AG20443 (cell line): Measurements from ENCODE around the gene ANTXR1.
A peak's percentile ranks its signal among the peaks of the same experiment; 100 is the strongest.

Experiments
- DNase-seq: peaks from one replicate; pipeline ENCODE4 v3.0.0; 2012; ENCODE audit warnings: low spot score, mixed read lengths

Gene ANTXR1

DNA sequence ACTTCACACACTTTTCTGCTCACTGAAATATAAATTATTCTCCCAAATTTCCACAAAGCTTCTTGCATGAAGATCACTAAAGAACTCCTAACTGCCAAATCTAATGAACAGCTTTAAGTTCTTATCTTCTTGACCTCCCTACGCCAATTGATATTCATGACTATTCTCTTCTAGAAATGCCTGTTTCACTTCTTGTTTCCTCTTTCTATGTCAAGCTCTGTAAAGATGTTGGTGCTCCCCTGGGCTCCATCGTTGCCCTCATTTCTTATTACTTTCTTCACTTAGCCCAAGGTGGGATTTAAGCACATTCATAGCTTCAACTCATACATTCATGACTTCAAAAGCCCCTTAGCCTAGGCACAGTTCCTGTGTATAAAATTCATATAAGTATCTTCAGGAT, 9.2 kb upstream of the ANTXR1 start:
- no peak for DNase-seq

GRCh38 chr2:69007169-69007568, 5.8 kb upstream of the ANTXR1 start:
- DNase-seq, result no peak

GRCh38 chr2:69007603-69008002, 5.4 kb upstream of the ANTXR1 start:
- DNase-seq, result no peak

DNA sequence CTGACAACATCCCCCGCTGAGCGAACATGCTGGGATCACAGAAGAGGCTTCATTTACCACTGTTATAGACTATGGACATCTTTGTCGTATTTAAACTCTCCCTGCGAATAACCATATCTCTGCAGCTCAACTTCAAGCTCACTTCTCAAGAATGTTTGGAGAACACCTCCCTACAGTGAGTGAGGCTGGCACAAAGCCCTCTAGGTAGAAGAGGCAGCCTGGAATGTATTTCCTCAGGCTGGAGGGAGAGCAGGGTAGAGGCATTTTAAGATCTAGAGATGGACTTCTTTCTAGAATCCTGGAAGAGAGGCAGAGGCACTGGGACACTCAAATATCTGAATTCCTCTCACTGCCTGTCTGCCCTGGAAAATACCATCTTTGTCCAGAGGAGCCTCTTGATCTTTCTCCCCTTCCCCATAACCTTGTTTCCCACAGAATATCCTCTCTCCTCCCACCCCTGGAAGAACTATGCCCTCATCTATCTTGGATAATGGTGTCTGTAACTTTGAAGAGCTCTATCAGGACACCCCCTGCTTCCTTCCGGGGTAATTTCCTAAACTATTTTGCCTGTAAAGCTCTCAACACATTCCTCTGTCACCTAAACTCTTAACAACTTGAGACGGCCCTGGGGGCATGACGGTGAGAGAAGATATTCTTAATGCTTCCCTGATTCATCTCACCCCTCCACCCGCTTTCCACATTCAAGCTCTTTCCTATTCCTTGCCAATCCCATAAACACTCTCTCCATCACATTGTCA, 2.4 kb upstream of the ANTXR1 start:
- no peak for DNase-seq

- DNase-seq, result no peak
Observed at GRCh38 chr2:69011611-69012157, 1.3 kb upstream of the ANTXR1 start.

- DNase-seq, result peak; percentile 89
Observed at GRCh38 chr2:69012310-69013141, 453 bp upstream of the ANTXR1 start.

- peak; percentile 47 for DNase-seq
Observed at GRCh38 chr2:69013840-69014821, 1.2 kb downstream of the ANTXR1 start.

GRCh38 chr2:69017080-69017479, 4.1 kb downstream of the ANTXR1 start:
- peak; percentile 71 for DNase-seq

DNA sequence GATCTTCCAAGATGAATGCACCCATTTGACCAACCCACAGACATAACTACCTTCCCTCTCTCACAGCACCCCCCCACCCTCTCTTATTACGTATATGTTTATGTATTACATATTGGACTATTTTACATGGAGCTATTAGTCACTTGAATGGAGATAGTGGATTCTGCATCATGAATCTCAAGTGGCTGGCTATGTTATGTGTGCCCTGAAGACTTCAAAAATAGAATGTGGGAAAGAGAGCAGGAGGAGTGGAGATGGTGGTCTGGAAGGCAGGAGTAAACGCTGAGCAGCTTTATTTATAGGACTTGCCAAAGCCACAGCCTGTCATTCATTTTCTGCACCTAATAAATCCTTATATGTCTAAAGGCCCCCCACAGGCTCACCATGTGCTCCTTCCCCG, 4.9 kb downstream of the ANTXR1 start:
- no peak for DNase-seq

DNA sequence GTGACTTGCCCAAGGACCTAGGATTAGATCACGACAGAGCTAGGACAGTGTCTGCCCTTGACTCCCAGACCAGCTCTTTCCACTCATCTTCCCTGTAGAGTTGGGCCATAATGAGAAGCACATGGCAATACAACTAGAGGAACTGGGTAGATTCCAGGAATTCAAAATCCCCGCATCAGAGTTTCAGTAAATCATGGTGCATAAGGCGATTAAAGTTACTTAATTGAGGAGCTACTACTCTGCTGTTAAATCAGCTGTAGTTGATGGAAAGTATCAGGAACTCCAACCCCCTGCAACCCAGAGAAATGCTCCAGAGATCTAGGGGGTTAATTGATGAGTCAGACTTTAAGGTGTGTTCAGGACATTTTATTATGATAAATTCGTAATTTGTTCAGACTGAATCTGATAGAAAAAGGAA, 5.7 kb downstream of the ANTXR1 start:
- peak; percentile 36 for DNase-seq

DNA sequence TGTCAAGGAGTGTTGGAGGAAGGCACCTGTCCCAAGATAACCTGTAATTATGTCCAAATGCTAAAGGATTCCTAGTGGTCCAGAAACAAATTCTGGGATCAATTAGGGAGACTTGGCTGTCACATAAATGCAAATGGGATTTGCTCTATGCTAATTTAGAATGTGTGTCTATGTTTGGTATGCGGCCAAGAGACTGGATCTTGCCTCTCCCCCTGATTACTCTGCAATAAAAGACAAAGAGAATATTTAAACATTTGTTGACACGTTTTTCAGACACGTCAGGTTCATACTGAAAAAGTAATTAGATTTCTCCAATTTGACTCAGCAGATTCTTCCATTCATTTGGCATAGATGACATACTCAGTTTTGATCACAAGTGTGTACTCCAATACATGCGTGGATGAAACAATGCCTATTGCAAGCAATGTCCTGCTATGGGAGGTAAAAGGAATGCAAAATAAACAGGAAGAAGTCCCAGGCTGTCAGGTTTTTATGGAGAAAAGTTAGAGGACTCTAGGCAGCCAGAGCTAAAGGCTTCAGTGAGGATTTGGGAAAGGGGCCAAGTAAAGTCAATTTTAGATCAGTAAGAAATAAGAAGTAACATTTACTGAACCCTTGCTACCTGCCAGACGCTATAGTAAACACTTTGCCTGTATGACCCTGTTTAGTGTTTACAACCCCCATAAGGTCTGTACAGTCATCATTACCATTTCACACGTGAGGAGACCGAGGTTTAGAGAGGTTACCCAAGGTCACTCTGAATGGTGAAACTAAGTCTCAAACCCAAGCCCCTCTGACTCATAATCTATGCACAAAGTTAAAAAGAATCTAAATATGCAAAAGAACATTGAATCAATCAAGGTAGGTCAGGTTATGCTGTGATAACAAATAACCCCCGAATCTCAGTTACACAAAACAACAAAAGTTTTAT, 7.8 kb downstream of the ANTXR1 start:
- no peak for DNase-seq

DNA sequence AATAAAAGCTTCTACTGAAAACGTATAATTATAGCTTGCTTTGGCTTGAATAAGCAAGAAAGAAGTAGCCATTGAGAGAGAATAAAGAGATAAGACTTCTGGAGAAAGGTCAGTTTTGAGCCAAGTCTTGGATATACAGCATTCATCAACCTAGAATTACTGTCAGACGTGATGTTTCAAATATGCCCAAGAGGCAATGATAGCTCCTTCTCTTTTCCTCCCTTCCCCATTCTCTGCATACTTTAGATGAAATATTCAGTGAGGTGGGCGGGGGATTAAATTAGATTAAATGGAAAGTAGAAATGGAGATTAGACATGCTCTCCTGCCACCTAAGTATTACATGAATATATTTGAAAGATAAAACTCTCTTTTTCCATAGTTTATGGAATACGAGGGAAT, 8.7 kb downstream of the ANTXR1 start:
- no peak for DNase-seq

- no peak for DNase-seq
Observed at GRCh38 chr2:69022548-69022947, 9.6 kb downstream of the ANTXR1 start.

GRCh38 chr2:69023236-69023635, 10.3 kb downstream of the ANTXR1 start:
- DNase-seq, result no peak

GRCh38 chr2:69026026-69026425, 13.0 kb downstream of the ANTXR1 start:
- DNase-seq, result no peak

DNA sequence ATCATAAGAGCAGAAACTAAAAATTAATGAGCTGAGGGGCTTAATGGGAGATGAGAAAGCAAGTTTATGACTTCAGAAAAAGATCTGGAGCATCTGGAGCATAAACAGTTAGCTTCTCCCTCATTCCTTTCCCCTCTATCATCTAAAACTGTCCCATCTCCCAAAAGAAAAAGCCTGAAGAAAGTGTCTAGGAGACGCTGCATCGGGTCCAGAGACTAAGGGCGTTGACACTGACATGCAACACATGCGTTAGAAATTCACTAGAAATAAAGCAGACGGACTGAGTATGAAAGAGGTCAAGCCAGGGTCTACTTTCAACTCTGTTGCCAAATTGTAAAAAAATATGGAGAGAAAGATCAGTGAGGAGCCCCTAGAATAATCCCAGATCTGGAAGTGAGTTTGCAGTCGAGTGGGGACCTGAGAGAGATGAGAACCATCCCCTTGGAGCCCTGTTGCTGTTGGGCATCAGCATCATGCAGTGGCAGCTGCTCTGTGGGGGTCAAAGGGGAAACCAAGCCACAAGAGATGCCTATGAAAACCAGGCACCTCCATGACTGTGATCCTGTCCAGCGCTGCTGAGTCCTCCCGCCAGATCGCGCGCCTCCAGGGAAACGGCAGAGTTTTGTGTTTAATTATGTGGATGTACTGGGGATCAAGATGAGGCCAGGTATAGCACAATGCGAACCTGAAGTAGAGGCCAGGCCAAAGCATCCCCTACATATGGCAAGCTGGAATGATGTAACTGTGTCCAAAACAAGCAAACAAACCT, 13.9 kb downstream of the ANTXR1 start:
- no peak for DNase-seq

DNA sequence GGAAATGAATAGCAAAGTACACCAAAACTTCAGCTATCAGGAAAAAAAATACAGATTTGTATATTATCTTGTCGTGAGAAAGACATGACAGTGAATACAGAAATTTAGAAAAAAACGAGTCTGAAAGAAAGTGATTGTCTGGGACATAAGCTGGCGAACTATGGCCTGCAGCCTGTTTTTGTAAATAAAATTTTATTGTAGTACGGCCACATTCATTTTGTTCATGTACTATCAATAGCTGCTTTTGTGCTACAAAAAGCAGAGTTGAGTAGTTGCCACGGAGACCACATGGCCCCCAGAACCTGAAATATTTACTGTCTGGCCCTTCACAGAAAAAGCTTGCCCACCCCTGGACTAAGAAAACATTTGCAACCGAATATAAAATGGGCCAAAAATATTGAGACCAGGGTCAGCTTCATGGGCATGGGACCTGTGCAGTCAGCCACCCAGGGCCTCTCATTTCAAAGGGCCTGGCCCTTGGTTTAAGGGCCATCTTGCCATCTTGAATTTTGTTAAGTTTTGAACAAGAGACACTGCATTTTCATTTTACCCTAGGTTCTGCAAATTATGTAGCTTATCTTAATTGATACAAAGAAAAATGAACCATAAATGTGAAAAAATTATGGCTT, 17.9 kb downstream of the ANTXR1 start:
- no peak for DNase-seq

DNA sequence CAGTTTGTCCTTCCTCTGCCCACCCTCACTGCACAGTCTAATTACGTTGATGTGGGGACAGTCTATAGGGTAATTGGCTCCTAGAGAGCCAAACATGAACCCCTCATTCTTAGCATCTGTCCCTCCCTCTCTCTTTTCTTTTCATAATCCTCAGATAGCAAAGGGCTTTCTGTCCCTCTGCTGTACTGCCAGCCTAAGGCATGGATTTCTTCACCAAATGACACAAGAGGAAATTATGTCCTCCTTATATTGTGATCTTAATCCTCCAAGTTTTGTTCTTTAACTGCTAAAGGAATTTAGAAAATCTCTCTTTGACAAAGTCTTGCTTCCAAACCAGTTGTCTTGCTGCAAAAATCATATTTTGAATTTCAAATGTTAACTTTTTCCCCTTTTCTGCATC, 18.5 kb downstream of the ANTXR1 start:
- no peak for DNase-seq

DNA sequence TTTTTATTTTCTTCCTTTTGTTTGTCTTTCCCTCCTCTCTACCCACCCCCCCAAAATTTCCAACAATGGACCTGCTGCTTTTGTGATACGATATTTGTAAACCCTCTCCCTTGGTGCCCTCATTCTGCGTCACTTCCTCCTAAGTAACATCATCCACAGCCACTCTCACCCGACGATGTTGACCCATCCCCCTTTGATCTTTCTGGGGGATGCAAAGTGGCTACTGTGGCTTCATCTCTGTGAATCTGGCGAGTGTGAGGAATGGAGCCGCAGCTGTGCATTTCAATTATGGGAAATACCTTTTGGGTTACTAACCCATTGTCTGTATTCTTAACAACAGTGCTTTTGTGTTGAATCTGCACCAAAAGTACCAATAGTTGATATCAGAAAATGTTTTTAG, 19.4 kb downstream of the ANTXR1 start:
- no peak for DNase-seq
